Renal cortical epithelial cell (primary cell): ENCODE measurements around the gene PLA2G15. TPM values are rescaled to one million over a fixed set of nuclear protein-coding genes. Genes with fewer than 3 reads are reported as not detected.

Source experiments
- DNase-seq: peaks from one replicate; pipeline ENCODE4 v3.0.0-alpha.2; 2011; ENCODE audit warnings: low read depth
- total RNA-seq: library from RNA; depleted of rRNA; stranded (reverse); fragments of >200 nt; gene quantifications from 2 replicates; pipeline ENCODE4 v1.2.3, GENCODE V29; 2014

PLA2G15 gene
- total RNA-seq, 1 donor from 2014 or later = 50.1 TPM

- peak; percentile 38 for DNase-seq
Observed at GRCh38 chr16:68298907-68299561, 53.9 kb downstream of the PLA2G15 start.

GRCh38 chr16:68299571-68300453, 54.6 kb downstream of the PLA2G15 start:
- no peak for DNase-seq

DNA sequence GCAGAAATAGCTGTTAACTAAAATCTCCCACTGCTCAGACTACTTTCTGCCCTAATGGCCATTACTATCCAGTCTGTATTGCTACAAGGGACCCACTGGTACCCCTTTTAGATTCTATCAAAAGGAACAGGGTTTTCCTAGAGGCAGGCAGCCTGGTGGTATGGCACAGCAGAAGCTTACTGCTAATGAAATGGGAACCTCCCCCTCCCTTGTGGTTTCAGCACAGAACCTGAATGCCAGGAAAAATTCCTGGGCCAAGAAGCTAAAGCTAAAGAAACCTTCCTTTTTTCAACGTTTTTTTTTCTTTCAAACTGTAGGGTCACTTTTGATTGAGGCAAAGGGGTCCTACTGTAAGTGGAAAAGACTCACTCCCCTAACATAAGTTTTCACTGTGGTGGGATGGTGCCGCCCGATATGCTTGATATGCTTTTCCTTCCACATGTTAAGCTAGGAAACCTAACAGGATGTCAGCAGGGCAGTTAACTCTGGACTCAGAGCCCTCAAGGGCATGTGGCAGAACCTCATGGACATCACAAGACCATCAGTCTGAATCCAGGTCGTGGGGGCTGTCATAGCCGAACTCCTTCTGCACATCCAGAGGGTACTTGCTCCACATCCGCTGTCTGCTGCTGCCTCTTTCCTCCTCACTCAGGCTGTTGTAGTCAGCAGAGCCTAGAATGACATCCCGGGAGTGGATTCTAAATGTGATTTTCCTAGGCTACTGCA, 55.7 kb downstream of the PLA2G15 start:
- no peak for DNase-seq

DNA sequence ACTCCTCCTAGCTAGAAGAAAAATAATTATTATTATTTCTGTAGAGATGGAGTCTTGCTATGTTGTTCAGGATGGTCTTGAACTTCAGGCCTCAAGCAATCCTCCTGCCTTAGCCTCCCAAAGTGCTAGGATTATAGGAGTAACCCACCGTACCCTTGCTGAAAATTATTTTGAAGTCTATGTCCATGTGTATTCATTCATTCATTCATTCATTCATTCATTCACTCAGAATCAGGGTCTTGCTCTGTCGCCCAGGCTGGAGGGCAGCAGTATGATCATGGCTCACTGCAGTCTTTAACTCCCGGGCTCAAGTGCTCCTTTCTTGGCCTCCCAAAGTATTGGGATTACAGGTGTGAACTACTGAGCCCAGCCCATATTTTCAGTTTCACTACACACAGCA, 61.5 kb downstream of the PLA2G15 start:
- DNase-seq = no peak

DNA sequence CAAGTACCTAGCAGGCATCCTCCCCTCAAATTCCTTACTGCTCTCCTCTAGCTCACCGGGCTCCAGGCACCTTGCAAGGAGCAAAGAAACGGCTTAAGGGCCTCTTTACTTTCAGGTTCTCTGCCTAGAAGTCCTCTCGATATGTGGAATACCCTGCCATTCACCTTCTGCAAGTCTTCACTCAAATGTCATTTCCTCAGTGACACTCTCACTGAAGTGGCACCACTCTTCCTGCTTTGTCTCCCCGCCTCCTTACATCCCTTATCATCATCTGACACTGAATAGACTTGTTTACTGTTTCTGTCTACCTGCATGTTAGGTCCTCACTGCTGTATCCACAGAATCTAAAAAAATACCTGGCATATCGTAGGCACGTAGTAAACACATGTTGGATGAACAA, 64.6 kb downstream of the PLA2G15 start:
- no peak for DNase-seq

- DNase-seq = no peak
Observed at GRCh38 chr16:68310437-68310773, 65.2 kb downstream of the PLA2G15 start.

Other genes with a start within 250 kb of the PLA2G15 start
- gene DPEP2, start 245.9 kb upstream of the PLA2G15 start, total RNA-seq = not detected in 2 replicates
- not detected in 2 replicates for gene DPEP2NB, start 229.5 kb upstream of the PLA2G15 start, total RNA-seq
- gene DDX28, start 222.1 kb upstream of the PLA2G15 start, total RNA-seq = 12.9 TPM in 2 replicates
- gene DUS2, start 222.1 kb upstream of the PLA2G15 start, total RNA-seq = 19.0 and 23.8 TPM in 2 replicates
- 6.1 and 17.4 TPM in 2 replicates for gene NFATC3, start 160.0 kb upstream of the PLA2G15 start, total RNA-seq
- gene ESRP2, start 9.2 kb upstream of the PLA2G15 start, total RNA-seq = 11.5 and 13.9 TPM in 2 replicates
- gene SLC7A6, start 19.2 kb downstream of the PLA2G15 start, total RNA-seq = 7.1 and 20.0 TPM in 2 replicates
- 10.1 and 12.1 TPM in 2 replicates for gene SLC7A6OS, start 65.6 kb downstream of the PLA2G15 start, total RNA-seq
- 21.5 and 49.2 TPM in 2 replicates for gene PRMT7, start 65.6 kb downstream of the PLA2G15 start, total RNA-seq
- gene SMPD3, start 203.1 kb downstream of the PLA2G15 start, total RNA-seq = under 0.01 TPM in 1 of 2 replicates, not detected in the other